ENCODE results near the gene PTPRQ. TPM values are rescaled to one million over a fixed set of nuclear protein-coding genes. Genes with fewer than 3 reads are reported as not detected.

Gene PTPRQ
- total RNA-seq, 5 donors from 2014 or later (not counting 1 experiment from before 2014, with no cell fraction given): not detected

DNA sequence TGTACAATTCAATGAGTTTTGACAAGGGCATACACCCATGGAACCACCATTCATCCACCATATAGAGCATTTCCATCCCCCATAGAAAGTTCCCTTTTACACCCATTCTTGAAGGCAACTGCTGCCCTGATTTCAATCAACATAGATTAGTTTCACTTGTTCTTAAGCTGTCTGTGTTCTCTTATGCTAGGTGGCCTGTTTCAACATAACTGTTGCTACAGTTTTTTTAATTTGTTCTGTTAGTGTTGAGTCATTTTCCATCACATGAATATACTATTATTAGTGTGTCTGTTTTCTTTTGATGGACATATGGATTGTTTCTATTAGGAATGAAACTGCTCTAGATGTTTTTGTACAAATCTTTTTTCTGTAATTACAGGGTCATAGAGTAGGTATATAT is 123.4 kb downstream of the PTPRQ start:
- H3K4me3 Mint-ChIP-seq: no peak overlapping the region
- no peaks in the 10 kb centered on the region for H3K4me1 Mint-ChIP-seq
- ATAC-seq (replicated peaks in 1 of 4) (no peak), DNase-seq (no peak)
- no peaks in the 10 kb centered on the region for H3K4me1 ChIP-seq (ENCODE audit: control insufficient read depth in 1 of 2, extremely low read depth in 1 of 2, insufficient read depth in 2 of 2, low read length in 2 of 2)
- H3K9me3 ChIP-seq: no peaks in the 10 kb centered on the region
- H3K27me3 ChIP-seq (replicated peaks in 1 of 2; ENCODE audit: control insufficient read depth in 2 of 2, extremely low read depth in 1 of 2, insufficient read depth in 2 of 2, low read length in 1 of 2): no peaks in the 10 kb centered on the region
- no peak overlapping the region for H3K27ac ChIP-seq (ENCODE audit: low read length)
- no peaks in the 10 kb centered on the region for H3K36me3 ChIP-seq (ENCODE audit: control insufficient read depth in 2 of 2, extremely low read depth in 1 of 2, insufficient read depth in 1 of 2, low read length in 1 of 2)
- H3K4me3 ChIP-seq (ENCODE audit: control insufficient read depth in 1 of 2, extremely low read depth in 1 of 2, low read length in 1 of 2): no peak overlapping the region
- H3K9me3 Mint-ChIP-seq: peaks cover 0 to 13% (median 9%) of the 10 kb centered on the region in 3 donors
- POLR2A ChIA-PET: no interaction called here
- CTCF ChIA-PET: no interaction called here
- no peak overlapping the region for H3K27ac Mint-ChIP-seq
- H3K27me3 Mint-ChIP-seq: no peaks in the 10 kb centered on the region
- H3K36me3 Mint-ChIP-seq: no peaks in the 10 kb centered on the region

DNA sequence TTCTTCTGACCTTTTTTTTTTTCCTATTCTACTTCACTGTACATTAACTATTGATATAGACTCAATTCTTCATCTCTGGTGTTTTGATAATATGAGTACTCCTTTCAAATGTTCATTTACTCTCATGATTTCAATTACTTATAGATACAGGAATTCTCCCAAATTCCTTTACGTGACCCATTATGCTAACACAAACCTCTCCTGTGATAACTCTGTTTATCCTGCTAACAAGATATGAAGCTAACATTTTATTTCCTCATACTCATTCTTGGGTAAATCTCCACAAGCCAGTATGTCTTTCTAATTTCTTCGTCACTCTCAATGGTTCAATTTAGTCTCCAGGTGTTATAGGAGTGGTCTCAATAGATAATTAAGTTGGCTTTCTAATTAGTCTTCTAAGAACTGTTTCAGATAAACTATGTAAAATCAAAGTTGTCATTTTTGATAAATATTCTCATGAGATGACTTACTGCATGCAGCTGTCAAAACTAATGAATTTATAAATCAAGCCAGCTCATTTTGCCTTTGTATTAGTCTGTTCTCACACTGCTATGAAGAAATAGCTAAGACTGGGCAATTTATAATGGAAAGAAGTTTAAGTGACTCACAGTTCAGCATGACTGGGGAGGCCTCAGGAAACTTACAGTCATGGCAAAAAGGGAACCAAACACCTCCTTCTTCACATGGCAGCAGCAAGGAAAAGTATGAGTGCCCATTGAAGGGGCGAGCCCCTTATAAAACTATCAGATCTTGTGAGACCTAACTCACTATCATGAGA is 132.8 kb downstream of the PTPRQ start:
- WGBS (ENCODE audit: insufficient coverage): no CpG with 5 or more reads among the region's 3 CpGs
- H3K4me3 Mint-ChIP-seq: no peak overlapping the region
- ATAC-seq (replicated peaks in 1 of 4) (no peak), DNase-seq (no peak)
- no peaks in the 10 kb centered on the region for H3K27me3 Mint-ChIP-seq
- Histone ChIP-seq H3K36me3 (ENCODE audit: control insufficient read depth in 2 of 2, extremely low read depth in 1 of 2, insufficient read depth in 1 of 2, low read length in 1 of 2) (no peaks in the 10 kb centered on the region), H3K27me3 (replicated peaks in 1 of 2; ENCODE audit: control insufficient read depth in 2 of 2, extremely low read depth in 1 of 2, insufficient read depth in 2 of 2, low read length in 1 of 2) (no peaks in the 10 kb centered on the region), H3K4me1 (ENCODE audit: control insufficient read depth in 1 of 2, extremely low read depth in 1 of 2, insufficient read depth in 2 of 2, low read length in 2 of 2) (no peaks in the 10 kb centered on the region), H3K27ac (ENCODE audit: low read length) (no peak overlapping the region), H3K4me3 (ENCODE audit: control insufficient read depth in 1 of 2, extremely low read depth in 1 of 2, low read length in 1 of 2) (no peak overlapping the region), H3K9me3 (no peaks in the 10 kb centered on the region)
- POLR2A ChIA-PET: no interaction called here
- CTCF ChIA-PET: no interaction called here
- no peaks in the 10 kb centered on the region for H3K4me1 Mint-ChIP-seq
- no peaks in the 10 kb centered on the region for H3K36me3 Mint-ChIP-seq
- peaks cover 3 to 16% (median 7%) of the 10 kb centered on the region in 3 donors for H3K9me3 Mint-ChIP-seq
- H3K27ac Mint-ChIP-seq: no peak overlapping the region

DNA sequence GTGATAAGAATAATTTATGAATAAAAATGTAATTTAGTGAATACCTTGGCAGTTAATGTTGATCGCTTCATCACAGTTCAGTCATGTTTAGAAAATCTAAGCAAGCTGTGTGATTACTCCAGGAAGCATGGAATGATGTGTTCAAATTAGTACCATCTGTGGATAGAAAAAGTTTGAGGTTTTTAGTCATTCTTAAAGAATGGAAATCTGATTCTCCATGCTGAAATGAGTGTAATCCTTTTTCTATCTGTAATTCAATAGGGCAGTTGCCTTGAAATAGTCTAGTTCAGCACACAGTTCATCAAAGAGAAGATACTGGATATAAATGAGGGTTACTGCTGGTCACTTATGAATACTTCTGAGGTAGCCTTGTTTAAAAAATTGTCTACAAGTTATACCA is 136.2 kb downstream of the PTPRQ start:
- ChIA-PET POLR2A (no interaction called here), CTCF (no interaction called here)
- Histone ChIP-seq H3K4me3 (ENCODE audit: control insufficient read depth in 1 of 2, extremely low read depth in 1 of 2, low read length in 1 of 2) (no peak overlapping the region), H3K27ac (ENCODE audit: low read length) (no peak overlapping the region), H3K27me3 (replicated peaks in 1 of 2; ENCODE audit: control insufficient read depth in 2 of 2, extremely low read depth in 1 of 2, insufficient read depth in 2 of 2, low read length in 1 of 2) (no peaks in the 10 kb centered on the region), H3K4me1 (ENCODE audit: control insufficient read depth in 1 of 2, extremely low read depth in 1 of 2, insufficient read depth in 2 of 2, low read length in 2 of 2) (no peaks in the 10 kb centered on the region), H3K36me3 (ENCODE audit: control insufficient read depth in 2 of 2, extremely low read depth in 1 of 2, insufficient read depth in 1 of 2, low read length in 1 of 2) (no peaks in the 10 kb centered on the region), H3K9me3 (no peaks in the 10 kb centered on the region)
- peaks cover 4 to 13% (median 6%) of the 10 kb centered on the region in 3 donors for H3K9me3 Mint-ChIP-seq
- H3K4me1 Mint-ChIP-seq: no peaks in the 10 kb centered on the region
- WGBS (ENCODE audit: insufficient coverage): 80% methylated on average over 1 of the region's 1 CpG
- H3K36me3 Mint-ChIP-seq: no peaks in the 10 kb centered on the region
- no peak for ATAC-seq (replicated peaks in 1 of 4)
- H3K27ac Mint-ChIP-seq: no peak overlapping the region
- DNase-seq: no peak
- no peak overlapping the region for H3K4me3 Mint-ChIP-seq
- no peaks in the 10 kb centered on the region for H3K27me3 Mint-ChIP-seq

DNA sequence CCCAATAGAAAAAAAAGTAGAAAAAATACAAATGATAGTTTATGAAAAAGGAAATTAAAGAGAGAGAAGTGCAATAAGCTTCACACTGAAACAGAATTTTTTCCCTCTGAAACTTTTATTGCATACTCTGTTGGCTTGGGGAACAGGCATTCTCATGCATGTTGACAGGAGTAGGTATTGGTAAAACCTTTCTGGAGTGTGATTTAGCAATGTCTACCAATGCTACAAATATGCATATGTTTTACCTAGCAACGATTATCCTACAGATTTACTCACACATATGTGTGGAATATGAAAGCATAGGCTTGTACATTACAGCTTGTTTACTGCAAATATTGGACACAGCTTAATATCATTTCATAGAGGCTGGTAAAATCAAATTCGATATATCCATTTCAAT is 137.7 kb downstream of the PTPRQ start:
- H3K36me3 Mint-ChIP-seq: no peaks in the 10 kb centered on the region
- CTCF ChIA-PET: no interaction called here
- H3K4me3 Mint-ChIP-seq: no peak overlapping the region
- peaks cover 2 to 12% (median 12%) of the 10 kb centered on the region in 3 donors for H3K9me3 Mint-ChIP-seq
- no peak overlapping the region for H3K4me3 ChIP-seq (ENCODE audit: control insufficient read depth in 1 of 2, extremely low read depth in 1 of 2, low read length in 1 of 2)
- no peaks in the 10 kb centered on the region for H3K4me1 Mint-ChIP-seq
- no peak for ATAC-seq (replicated peaks in 1 of 4)
- H3K27ac ChIP-seq (ENCODE audit: low read length): no peak overlapping the region
- no peak for DNase-seq
- H3K36me3 ChIP-seq (ENCODE audit: control insufficient read depth in 2 of 2, extremely low read depth in 1 of 2, insufficient read depth in 1 of 2, low read length in 1 of 2): no peaks in the 10 kb centered on the region
- H3K27me3 Mint-ChIP-seq: no peaks in the 10 kb centered on the region
- 40% methylated on average over 1 of the region's 2 CpGs for WGBS (ENCODE audit: insufficient coverage)
- H3K27ac Mint-ChIP-seq: no peak overlapping the region
- POLR2A ChIA-PET: no interaction called here
- no peaks in the 10 kb centered on the region for H3K4me1 ChIP-seq (ENCODE audit: control insufficient read depth in 1 of 2, extremely low read depth in 1 of 2, insufficient read depth in 2 of 2, low read length in 2 of 2)
- no peaks in the 10 kb centered on the region for H3K27me3 ChIP-seq (replicated peaks in 1 of 2; ENCODE audit: control insufficient read depth in 2 of 2, extremely low read depth in 1 of 2, insufficient read depth in 2 of 2, low read length in 1 of 2)
- no peaks in the 10 kb centered on the region for H3K9me3 ChIP-seq

DNA sequence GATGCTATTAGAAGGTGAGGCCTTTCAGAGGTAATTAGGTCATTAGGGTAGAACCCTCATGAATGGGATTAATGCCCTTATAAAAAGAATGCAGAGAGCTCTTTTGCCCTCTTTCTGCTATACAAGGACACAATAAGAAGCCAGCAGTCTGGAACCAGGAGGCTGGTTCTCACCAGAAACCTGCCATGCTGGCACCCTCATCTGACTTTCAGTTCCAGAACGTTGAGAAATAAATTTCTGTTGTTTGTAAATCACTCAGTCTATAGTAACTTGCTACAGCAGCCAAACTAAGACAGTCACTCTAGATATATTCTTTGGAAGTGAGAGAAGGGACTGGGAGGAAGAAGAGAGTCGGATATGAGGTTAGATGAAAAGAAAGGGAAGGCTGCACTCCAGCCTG is 138.4 kb downstream of the PTPRQ start:
- no peak for ATAC-seq (replicated peaks in 1 of 4)
- H3K9me3 Mint-ChIP-seq: peaks cover 2 to 13% (median 12%) of the 10 kb centered on the region in 3 donors
- no peaks in the 10 kb centered on the region for H3K36me3 ChIP-seq (ENCODE audit: control insufficient read depth in 2 of 2, extremely low read depth in 1 of 2, insufficient read depth in 1 of 2, low read length in 1 of 2)
- WGBS (ENCODE audit: insufficient coverage): no CpG with 5 or more reads among the region's 2 CpGs
- no peaks in the 10 kb centered on the region for H3K36me3 Mint-ChIP-seq
- no peaks in the 10 kb centered on the region for H3K9me3 ChIP-seq
- H3K4me3 ChIP-seq (ENCODE audit: control insufficient read depth in 1 of 2, extremely low read depth in 1 of 2, low read length in 1 of 2): no peak overlapping the region
- H3K27ac Mint-ChIP-seq: no peak overlapping the region
- H3K27me3 Mint-ChIP-seq: no peaks in the 10 kb centered on the region
- no peak for DNase-seq
- ChIA-PET CTCF (interaction anchor here in 1 of 2 donors (0.6 kb wide), 1 partner anchor 11 kb away, joined by 3 read pairs; no protein-coding TSS in a partner anchor), POLR2A (no interaction called here)
- H3K27ac ChIP-seq (ENCODE audit: low read length): no peak overlapping the region
- no peak overlapping the region for H3K4me3 Mint-ChIP-seq
- no peaks in the 10 kb centered on the region for H3K4me1 Mint-ChIP-seq
- no peaks in the 10 kb centered on the region for H3K27me3 ChIP-seq (replicated peaks in 1 of 2; ENCODE audit: control insufficient read depth in 2 of 2, extremely low read depth in 1 of 2, insufficient read depth in 2 of 2, low read length in 1 of 2)
- no peaks in the 10 kb centered on the region for H3K4me1 ChIP-seq (ENCODE audit: control insufficient read depth in 1 of 2, extremely low read depth in 1 of 2, insufficient read depth in 2 of 2, low read length in 2 of 2)

DNA sequence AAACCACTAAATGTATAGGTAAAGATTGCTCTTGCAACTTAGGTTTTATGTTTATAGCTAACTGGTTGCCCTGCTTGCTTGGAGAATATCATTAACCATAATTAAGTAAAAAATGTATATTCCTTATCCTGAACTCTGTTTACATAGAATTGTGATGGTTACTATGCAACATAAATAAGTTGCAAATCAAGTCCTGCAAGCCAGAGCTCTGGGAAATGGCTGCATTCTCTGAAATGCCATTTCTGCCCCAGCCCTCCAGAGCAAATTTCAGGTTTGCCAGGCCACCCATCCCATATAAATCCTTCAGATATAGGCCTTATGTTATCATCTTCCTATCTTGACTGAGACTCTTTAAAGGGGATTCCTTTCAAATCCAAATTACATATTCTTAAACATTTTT is 145.0 kb downstream of the PTPRQ start:
- no peaks in the 10 kb centered on the region for H3K36me3 ChIP-seq (ENCODE audit: control insufficient read depth in 2 of 2, extremely low read depth in 1 of 2, insufficient read depth in 1 of 2, low read length in 1 of 2)
- H3K4me3 ChIP-seq (ENCODE audit: control insufficient read depth in 1 of 2, extremely low read depth in 1 of 2, low read length in 1 of 2): no peak overlapping the region
- ATAC-seq (replicated peaks in 1 of 4): no peak
- no peaks in the 10 kb centered on the region for H3K4me1 ChIP-seq (ENCODE audit: control insufficient read depth in 1 of 2, extremely low read depth in 1 of 2, insufficient read depth in 2 of 2, low read length in 2 of 2)
- H3K4me3 Mint-ChIP-seq: no peak overlapping the region
- H3K36me3 Mint-ChIP-seq: no peaks in the 10 kb centered on the region
- no peak overlapping the region for H3K27ac Mint-ChIP-seq
- no peaks in the 10 kb centered on the region for H3K9me3 ChIP-seq
- H3K27me3 ChIP-seq (replicated peaks in 1 of 2; ENCODE audit: control insufficient read depth in 2 of 2, extremely low read depth in 1 of 2, insufficient read depth in 2 of 2, low read length in 1 of 2): no peaks in the 10 kb centered on the region
- no peaks in the 10 kb centered on the region for H3K4me1 Mint-ChIP-seq
- H3K27me3 Mint-ChIP-seq: no peaks in the 10 kb centered on the region
- POLR2A ChIA-PET: no interaction called here
- H3K9me3 Mint-ChIP-seq: peaks cover 0 to 19% (median 17%) of the 10 kb centered on the region in 3 donors
- CTCF ChIA-PET: no interaction called here
- no peak for DNase-seq
- H3K27ac ChIP-seq (ENCODE audit: low read length): no peak overlapping the region

DNA sequence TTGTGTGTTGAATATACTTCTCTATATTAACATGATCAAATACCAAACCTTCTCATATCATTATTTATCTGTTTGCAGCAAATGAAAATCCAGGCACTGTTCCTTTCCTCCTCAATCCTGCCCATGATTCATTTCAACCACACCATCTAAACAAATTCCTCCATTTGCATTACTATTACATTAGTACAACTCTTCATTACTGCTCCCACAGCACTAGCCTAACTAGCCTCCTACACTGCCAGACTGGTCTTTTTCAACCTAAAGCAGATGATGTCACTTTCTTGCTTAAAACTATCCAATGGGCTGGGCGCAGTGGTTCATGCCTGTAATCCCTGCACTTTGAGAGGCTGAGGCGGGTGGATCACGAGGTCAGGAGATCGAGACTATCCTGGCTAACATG is 146.1 kb downstream of the PTPRQ start:
- Mint-ChIP-seq H3K27me3 (no peaks in the 10 kb centered on the region), H3K9me3 (peaks cover 0 to 18% (median 17%) of the 10 kb centered on the region in 3 donors)
- CTCF ChIA-PET: no interaction called here

More for the DNA sequence above, 146.1 kb downstream of the PTPRQ start:
- POLR2A ChIA-PET: no interaction called here
- no peak overlapping the region for H3K27ac ChIP-seq (ENCODE audit: low read length)
- Mint-ChIP-seq H3K4me3 (no peak overlapping the region), H3K36me3 (no peaks in the 10 kb centered on the region), H3K27ac (no peak overlapping the region), H3K4me1 (no peaks in the 10 kb centered on the region)
- H3K4me3 ChIP-seq (ENCODE audit: control insufficient read depth in 1 of 2, extremely low read depth in 1 of 2, low read length in 1 of 2): no peak overlapping the region
- H3K27me3 ChIP-seq (replicated peaks in 1 of 2; ENCODE audit: control insufficient read depth in 2 of 2, extremely low read depth in 1 of 2, insufficient read depth in 2 of 2, low read length in 1 of 2): no peaks in the 10 kb centered on the region
- no CpG with 5 or more reads among the region's 4 CpGs for WGBS (ENCODE audit: insufficient coverage)
- no peaks in the 10 kb centered on the region for H3K9me3 ChIP-seq
- H3K36me3 ChIP-seq (ENCODE audit: control insufficient read depth in 2 of 2, extremely low read depth in 1 of 2, insufficient read depth in 1 of 2, low read length in 1 of 2): no peaks in the 10 kb centered on the region
- no peak for ATAC-seq (replicated peaks in 1 of 4)
- H3K4me1 ChIP-seq (ENCODE audit: control insufficient read depth in 1 of 2, extremely low read depth in 1 of 2, insufficient read depth in 2 of 2, low read length in 2 of 2): no peaks in the 10 kb centered on the region
- no peak for DNase-seq

All from T-cell (primary cell).